HepG2 (cell line): Measurements from ENCODE around the gene CDC42EP1. TPM values are rescaled to one million over a fixed set of nuclear protein-coding genes. Genes with fewer than 3 reads are reported as not detected.

ENCODE experiments used
- ATF6 ChIP-seq: sonication (generic); formaldehyde crosslinking; conservative IDR thresholded peaks from 2 replicates; pipeline ENCODE4 v1.4.0; 2020; ENCODE audit warnings: missing genetic modification reagents
- ETV5 ChIP-seq: IDR thresholded peaks from 2 replicates; pipeline ENCODE4 v1.6.1; 2018; ENCODE audit warnings: missing biosample characterization, missing genetic modification reagents, inconsistent platforms, borderline replicate concordance
- HOXA5 ChIP-seq: sonication (generic); formaldehyde crosslinking; IDR thresholded peaks from 2 replicates; pipeline ENCODE4 v1.4.0; 2020; ENCODE audit warnings: missing genetic modification reagents
- MEIS1 ChIP-seq: sonication (generic); formaldehyde crosslinking; IDR thresholded peaks from 2 replicates; pipeline ENCODE4 v1.9.0; 2021; ENCODE audit warnings: mild to moderate bottlenecking, missing genetic modification reagents, moderate library complexity, borderline replicate concordance
- NKX3-1 ChIP-seq: sonication (generic); formaldehyde crosslinking; IDR thresholded peaks from 2 replicates; pipeline ENCODE4 v1.5.0; 2020; ENCODE audit warnings: missing genetic modification reagents
- SMAD1 ChIP-seq: sonication (generic); formaldehyde crosslinking; IDR thresholded peaks from 2 replicates; pipeline ENCODE4 v1.4.0; 2020; ENCODE audit warnings: missing genetic modification reagents, low read depth, mild to moderate bottlenecking, borderline replicate concordance
- SMARCC2 ChIP-seq: fragments of 450-650 bp; IDR thresholded peaks from 2 replicates; pipeline ENCODE4 v1.6.1; 2017; ENCODE audit warnings: antibody characterized with exemption, mild to moderate bottlenecking
- SOX5 ChIP-seq: IDR thresholded peaks from 2 replicates; pipeline ENCODE4 v1.6.1; 2016; ENCODE audit warnings: borderline replicate concordance
- SP1 ChIP-seq, 2 experiments: fragments of 450-650 bp in 1 of 2; sonication (generic) in 1 of 2; formaldehyde crosslinking in 1 of 2; IDR thresholded peaks; 2 replicates each; pipeline versions ENCODE4 v1.4.0 to v1.6.1; 2016 to 2020; ENCODE audit warnings: missing genetic modification reagents in 1 of 2
- SP5 ChIP-seq: IDR thresholded peaks from 2 replicates; pipeline ENCODE4 v1.6.1; 2016; ENCODE audit warnings: low read depth, borderline replicate concordance
- SSRP1 ChIP-seq: IDR thresholded peaks from 2 replicates; pipeline ENCODE4 v1.6.1; 2016; ENCODE audit warnings: control low read depth
- THAP8 ChIP-seq: sonication (generic); formaldehyde crosslinking; IDR thresholded peaks from 2 replicates; pipeline ENCODE4 v1.5.1; 2020; ENCODE audit warnings: missing genetic modification reagents, mild to moderate bottlenecking, borderline replicate concordance
- WIZ ChIP-seq: sonication (generic); formaldehyde crosslinking; IDR thresholded peaks from 2 replicates; pipeline ENCODE4 v1.5.1; 2020; ENCODE audit warnings: mild to moderate bottlenecking, missing genetic modification reagents
- XRCC5 ChIP-seq: fragments of 200-400 bp; formaldehyde crosslinking; optimal IDR thresholded peaks from 2 replicates; pipeline ENCODE3; 2017; ENCODE audit warnings: mild to moderate bottlenecking, low read length
- ZBTB10 ChIP-seq: sonication (generic); formaldehyde crosslinking; IDR thresholded peaks from 2 replicates; pipeline ENCODE4 v1.4.0; 2020; ENCODE audit warnings: missing genetic modification reagents, borderline replicate concordance
- ZNF576 ChIP-seq: sonication (generic); formaldehyde crosslinking; IDR thresholded peaks from 2 replicates; pipeline ENCODE4 v1.4.0; 2020; ENCODE audit warnings: mild to moderate bottlenecking, missing genetic modification reagents
- ZNF598 ChIP-seq: sonication (generic); formaldehyde crosslinking; IDR thresholded peaks from 2 replicates; pipeline ENCODE4 v1.5.1; 2020; ENCODE audit warnings: mild to moderate bottlenecking, missing genetic modification reagents, borderline replicate concordance
- ZNF614 ChIP-seq: IDR thresholded peaks from 2 replicates; pipeline ENCODE4 v1.6.1; 2018; ENCODE audit warnings: missing biosample characterization, missing genetic modification reagents, inconsistent platforms, borderline replicate concordance
- ZNF766 ChIP-seq: sonication (generic); formaldehyde crosslinking; IDR thresholded peaks from 2 replicates; pipeline ENCODE4 v1.5.0; 2020; ENCODE audit warnings: missing genetic modification reagents, borderline replicate concordance
- ZSCAN9 ChIP-seq: IDR thresholded peaks from 2 replicates; pipeline ENCODE4 v1.6.1; 2016; ENCODE audit warnings: borderline replicate concordance
- polyA plus RNA-seq, 8 experiments: library from polyadenylated mRNA; depleted of rRNA in 3 of 8; stranded (reverse) in 7 of 8; unstranded in 1 of 8; fragments of >200 nt; fragmentation: Illumina TruSeq in 4 of 8; extraction: Trizol in 4 of 8; gene quantifications; 2 replicates each; pipeline versions ENCODE4 v1.2.1 to v1.2.3, GENCODE V29; 2011 to 2016; ENCODE audit warnings: low read depth in 4 of 8, missing spikeins in 1 of 8, mixed read lengths in 1 of 8; ENCODE audit not compliant: insufficient read depth in 1 of 8
- total RNA-seq, 5 experiments: library from RNA; depleted of rRNA; stranded (reverse); fragments of >200 nt; fragmentation: Illumina TruSeq; extraction: Trizol; gene quantifications; 2 replicates each; pipeline ENCODE4 v1.2.3, GENCODE V29; 2016; ENCODE audit warnings: low read depth in 1 of 5
- TF ChIP-seq, protein P1 (sequence below): sonication (generic); formaldehyde crosslinking; IDR thresholded peaks from 2 replicates; pipeline ENCODE4 v1.4.0; 2020; ENCODE audit warnings: missing genetic modification reagents

CDC42EP1 gene
- total and polyA plus RNA-seq, 2 of the 13 experiments (the other 11 are each of a cell fraction or from before 2014, with no cell fraction given) = 17.1 to 29.5 TPM

DNA sequence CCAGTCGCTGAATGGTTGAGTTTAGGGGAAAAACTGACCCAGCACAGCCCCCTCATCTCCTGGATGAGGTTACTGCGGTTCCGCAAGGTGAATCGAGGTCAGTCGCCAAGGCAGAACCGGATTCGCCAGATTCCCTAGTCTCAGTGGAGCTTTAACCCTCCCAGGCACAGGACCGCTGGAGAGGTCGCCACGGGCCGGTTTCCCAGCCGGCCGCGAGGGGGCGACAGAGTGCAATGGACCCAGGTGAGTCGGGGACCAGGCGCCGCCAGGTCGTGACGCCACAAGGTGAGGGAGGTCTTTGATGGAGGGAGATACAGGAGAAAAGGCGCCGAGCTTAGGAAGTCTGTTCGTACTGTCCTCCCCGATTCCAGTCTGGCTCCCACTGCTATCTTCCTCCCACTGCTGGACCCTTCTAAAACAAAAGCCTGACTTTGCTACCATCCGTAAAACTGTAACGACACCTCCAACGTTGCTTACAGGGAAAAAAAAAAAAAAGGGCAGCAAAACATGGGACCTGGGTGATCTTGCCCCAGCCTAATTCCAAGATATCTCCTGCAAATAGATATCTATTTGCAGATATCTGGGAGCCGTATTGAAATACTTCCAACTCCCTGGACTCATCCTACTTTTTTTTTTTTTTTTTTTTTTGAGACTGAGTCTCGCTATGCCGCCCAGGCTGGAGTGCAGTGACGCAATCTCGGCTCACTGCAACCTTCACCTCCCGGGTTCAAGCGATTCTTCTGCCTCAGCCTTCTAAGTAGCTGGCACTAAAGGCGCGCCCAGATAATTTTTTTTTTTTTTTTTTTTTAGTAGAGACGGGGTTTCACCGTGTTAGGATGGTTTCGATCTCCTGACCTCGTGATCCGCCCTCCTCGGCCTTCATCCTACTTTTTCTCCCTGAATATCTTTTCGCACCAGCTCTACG lies 47.0 kb downstream of the CDC42EP1 start (continued):
- TF ChIP-seq ZBTB10 (CRISPR knock-in tag) (no peak), THAP8 (CRISPR knock-in tag) (no peak), HOXA5 (CRISPR knock-in tag) (no peak), XRCC5 (peak; percentile 95), WIZ (CRISPR knock-in tag) (no peak), SMARCC2 (no peak), ATF6 (CRISPR knock-in tag) (no peak), SOX5 (CRISPR knock-in tag) (peak; percentile 20; the same call in 1 of the 2 replicates), ZNF614 (0 out of 2 replicates have a peak, but pooled peaks have one; percentile 51), ZNF766 (no peak), MEIS1 (no peak), SP1 (IDR thresholded peaks at IDR 0.05) (no peak), SP1 (CRISPR knock-in tag; IDR thresholded peaks at IDR 0.05) (peak; percentile 27; the same call in 1 of the 2 replicates), NKX3-1 (no peak), SMAD1 (CRISPR knock-in tag) (peak; percentile 51; the same call in 1 of the 2 replicates), ZNF576 (peak; percentile 99), ETV5 (CRISPR knock-in tag) (peak; percentile 10; the same call in 1 of the 2 replicates), SSRP1 (CRISPR knock-in tag) (no peak), ZNF598 (CRISPR knock-in tag) (no peak), SP5 (CRISPR knock-in tag) (no peak), ZSCAN9 (CRISPR knock-in tag) (peak; percentile 60; the same call in 1 of the 2 replicates)
- TF ChIP-seq, protein P1, sequence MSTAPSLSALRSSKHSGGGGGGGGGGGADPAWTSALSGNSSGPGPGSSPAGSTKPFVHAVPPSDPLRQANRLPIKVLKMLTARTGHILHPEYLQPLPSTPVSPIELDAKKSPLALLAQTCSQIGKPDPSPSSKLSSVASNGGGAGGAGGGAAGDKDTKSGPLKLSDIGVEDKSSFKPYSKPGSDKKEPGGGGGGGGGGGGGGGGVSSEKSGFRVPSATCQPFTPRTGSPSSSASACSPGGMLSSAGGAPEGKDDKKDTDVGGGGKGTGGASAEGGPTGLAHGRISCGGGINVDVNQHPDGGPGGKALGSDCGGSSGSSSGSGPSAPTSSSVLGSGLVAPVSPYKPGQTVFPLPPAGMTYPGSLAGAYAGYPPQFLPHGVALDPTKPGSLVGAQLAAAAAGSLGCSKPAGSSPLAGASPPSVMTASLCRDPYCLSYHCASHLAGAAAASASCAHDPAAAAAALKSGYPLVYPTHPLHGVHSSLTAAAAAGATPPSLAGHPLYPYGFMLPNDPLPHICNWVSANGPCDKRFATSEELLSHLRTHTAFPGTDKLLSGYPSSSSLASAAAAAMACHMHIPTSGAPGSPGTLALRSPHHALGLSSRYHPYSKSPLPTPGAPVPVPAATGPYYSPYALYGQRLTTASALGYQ = no peak
